Aorta (tissue), 5 donors: ENCODE data around the gene IL21R. TPM values are rescaled to one million over a fixed set of nuclear protein-coding genes. Genes with fewer than 3 reads are reported as not detected.

Experiments
- ATAC-seq: fragments of 200-7000 bp; cut with Tn5 transposase; one replicate; pipeline ENCODE4 v1.9.1; 2022; ENCODE audit warnings: moderate library complexity; ENCODE audit not compliant: low FRiP score
- DNase-seq, 2 donors: peaks; one replicate each; pipeline ENCODE4 v3.0.0-alpha.2; 2020
- H3K27ac ChIP-seq, 2 donors: one replicate each; pipeline ENCODE4 v1.5.1; 2013; ENCODE audit warnings: low read length in 2 of 2, mild to moderate bottlenecking in 2 of 2, moderate library complexity in 2 of 2, control low read depth in 1 of 2, inconsistent platforms in 1 of 2, low read depth in 1 of 2
- H3K27me3 ChIP-seq, 2 donors: one replicate each; pipeline ENCODE4 v1.6.1; 2013; ENCODE audit warnings: control low read depth in 1 of 2, low read length in 1 of 2, mild to moderate bottlenecking in 1 of 2, moderate library complexity in 1 of 2; ENCODE audit not compliant: insufficient read depth in 2 of 2, control insufficient read depth in 1 of 2
- H3K36me3 ChIP-seq, 2 donors: one replicate each; pipeline ENCODE4 v1.6.1; 2013; ENCODE audit warnings: control low read depth in 1 of 2, low read length in 1 of 2, mild to moderate bottlenecking in 1 of 2; ENCODE audit not compliant: insufficient read depth in 2 of 2, control insufficient read depth in 1 of 2
- H3K4me1 ChIP-seq, 2 donors: one replicate each; pipeline ENCODE4 v1.6.1; 2013; ENCODE audit warnings: low read length in 2 of 2, control low read depth in 1 of 2, mild to moderate bottlenecking in 1 of 2, moderate library complexity in 1 of 2; ENCODE audit not compliant: insufficient read depth in 2 of 2, control insufficient read depth in 1 of 2
- H3K4me3 ChIP-seq, 2 donors: one replicate each; pipeline ENCODE4 v1.5.1; 2013; ENCODE audit warnings: low read length in 2 of 2, control low read depth in 1 of 2, mild to moderate bottlenecking in 1 of 2
- H3K9me3 ChIP-seq: one replicate; pipeline ENCODE4 v1.6.1; 2013; ENCODE audit warnings: mild to moderate bottlenecking, low read length; ENCODE audit not compliant: control insufficient read depth
- WGBS, 2 donors: extraction: QIAGEN DNeasy Blood & Tissue Kit; methylation state at CpG; one replicate each; pipeline ENCODE4 v1.1.7; 2013; 5-methylcytosine and 5-hydroxymethylcytosine counted together
- intact Hi-C, 2 donors: fragments of 100-400 bp; cut with DNase I; formaldehyde crosslinking; loops; one replicate each; pipeline versions ENCODE4 v1.14.2 to v1.15.0; 2022
- polyA plus RNA-seq, 2 donors: library from polyadenylated mRNA; stranded (reverse); fragments of 200-250 nt; gene quantifications; one replicate each; pipeline ENCODE4 v1.2.3, GENCODE V29; 2013
- total RNA-seq, 2 donors: library from RNA; stranded (reverse); fragmentation: NEBNext Ultra II Directional; extraction: Animal tissue kit (Norgen Biotek cat#: 25700); gene quantifications; one replicate each; pipeline ENCODE4 v1.2.1, GENCODE V29; 2021
- donor health status: healthy with polysubstance abuse.
- donor health status: Bipolar disorder and iron deficiency.
- donor health status: DM: no; HTN: no; CAD: no.
- donor health status: DM: no; HTN: no; CAD: no.
- donor health status: DM: yes; HTN: yes; CAD: no.

The IL21R gene
- total and polyA plus RNA-seq, 4 donors, result 0.08 to 3.8 (median 0.65) TPM; not detected in 1

GRCh38 chr16:27485126-27485525, 83.2 kb downstream of the IL21R start:
- no peak for ATAC-seq
- Histone ChIP-seq H3K4me3 (no peak overlapping the region), H3K9me3 (no peaks in the 10 kb centered on the region), H3K4me1 (no peaks in the 10 kb centered on the region), H3K27ac (no peak overlapping the region), H3K36me3 (peaks cover 7 to 42% of the 10 kb centered on the region in 2 donors), H3K27me3 (no peaks in the 10 kb centered on the region)
- peak in 1 of 2 donors; percentile 64 for DNase-seq
- 90 to 92% methylated on average over 9 of the region's 9 CpGs for WGBS, 2 donors
- intact Hi-C loops, result no loop called here

GRCh38 chr16:27485811-27486210, 83.8 kb downstream of the IL21R start:
- WGBS, 2 donors, result 94% methylated on average over 11 of the region's 11 CpGs
- H3K9me3 ChIP-seq, result no peaks in the 10 kb centered on the region
- ATAC-seq, result no peak
- H3K36me3 ChIP-seq, result peaks cover 7 to 41% of the 10 kb centered on the region in 2 donors
- no peaks in the 10 kb centered on the region for H3K27me3 ChIP-seq
- H3K27ac ChIP-seq, result no peak overlapping the region
- DNase-seq, result peak in 1 of 2 donors; percentile 50
- no peak overlapping the region for H3K4me3 ChIP-seq
- H3K4me1 ChIP-seq, result no peaks in the 10 kb centered on the region
- intact Hi-C loops, result no loop called here

GRCh38 chr16:27486344-27486743, 84.4 kb downstream of the IL21R start:
- 83 to 85% methylated on average over 8 of the region's 8 CpGs for WGBS, 2 donors
- no peaks in the 10 kb centered on the region for H3K4me1 ChIP-seq
- H3K27me3 ChIP-seq, result no peaks in the 10 kb centered on the region
- no peaks in the 10 kb centered on the region for H3K9me3 ChIP-seq
- peak in 1 of 2 donors; percentile 35 for DNase-seq
- intact Hi-C loops, result no loop called here
- H3K36me3 ChIP-seq, result peaks cover 11 to 42% of the 10 kb centered on the region in 2 donors
- H3K4me3 ChIP-seq, result no peak overlapping the region
- no peak overlapping the region for H3K27ac ChIP-seq
- ATAC-seq, result no peak

- Histone ChIP-seq H3K9me3 (no peaks in the 10 kb centered on the region), H3K4me3 (no peak overlapping the region), H3K27ac (no peak overlapping the region), H3K4me1 (no peaks in the 10 kb centered on the region), H3K36me3 (peaks cover 15 to 39% of the 10 kb centered on the region in 2 donors), H3K27me3 (no peaks in the 10 kb centered on the region)
- peak in 1 of 2 donors; percentile 7 for DNase-seq
- 88 to 94% methylated on average over 3 of the region's 3 CpGs for WGBS, 2 donors
- intact Hi-C loops, result no loop called here
- no peak for ATAC-seq
These were observed 84.8 kb downstream of the IL21R start for GRCh38 chr16:27486760-27487159.

GRCh38 chr16:27489421-27489820, 87.4 kb downstream of the IL21R start:
- Histone ChIP-seq H3K27me3 (no peaks in the 10 kb centered on the region), H3K4me3 (no peak overlapping the region), H3K36me3 (peaks cover 13 to 25% of the 10 kb centered on the region in 2 donors), H3K27ac (no peak overlapping the region), H3K9me3 (no peaks in the 10 kb centered on the region), H3K4me1 (no peaks in the 10 kb centered on the region)
- DNase-seq, result peak in 1 of 2 donors; percentile 72
- WGBS, 2 donors, result 94 to 96% methylated on average over 21 of the region's 21 CpGs
- ATAC-seq, result no peak
- intact Hi-C loops, result no loop called here

GRCh38 chr16:27489906-27490305, 87.9 kb downstream of the IL21R start:
- Histone ChIP-seq H3K27ac (no peak overlapping the region), H3K27me3 (no peaks in the 10 kb centered on the region), H3K9me3 (no peaks in the 10 kb centered on the region), H3K4me1 (no peaks in the 10 kb centered on the region), H3K36me3 (peaks cover 13 to 24% of the 10 kb centered on the region in 2 donors), H3K4me3 (no peak overlapping the region)
- DNase-seq, result peak in 1 of 2 donors; percentile 32
- no peak for ATAC-seq
- 94 to 95% methylated on average over 7 of the region's 7 CpGs for WGBS, 2 donors
- intact Hi-C loops, result no loop called here

GRCh38 chr16:27491894-27492587, 90.1 kb downstream of the IL21R start:
- Histone ChIP-seq H3K27ac (no peak overlapping the region), H3K4me3 (no peak overlapping the region), H3K36me3 (peaks cover 12 to 20% of the 10 kb centered on the region in 2 donors), H3K4me1 (no peaks in the 10 kb centered on the region), H3K9me3 (no peaks in the 10 kb centered on the region), H3K27me3 (no peaks in the 10 kb centered on the region)
- 87 to 90% methylated on average over 16 of the region's 16 CpGs for WGBS, 2 donors
- no peak for ATAC-seq
- DNase-seq, result no peak
- intact Hi-C loops, result no loop called here

GRCh38 chr16:27492588-27492979, 90.6 kb downstream of the IL21R start:
- Histone ChIP-seq H3K36me3 (peaks cover 12 to 20% of the 10 kb centered on the region in 2 donors), H3K27me3 (no peaks in the 10 kb centered on the region), H3K4me3 (no peak overlapping the region), H3K27ac (no peak overlapping the region), H3K4me1 (no peaks in the 10 kb centered on the region), H3K9me3 (no peaks in the 10 kb centered on the region)
- no peak for ATAC-seq
- DNase-seq, result peak in 1 of 2 donors; percentile 32
- intact Hi-C loops, result no loop called here
- 82 to 83% methylated on average over 11 of the region's 11 CpGs for WGBS, 2 donors

GRCh38 chr16:27495191-27495590, 93.2 kb downstream of the IL21R start:
- ATAC-seq (no peak), DNase-seq (peak; percentile 76 to 87)
- Histone ChIP-seq H3K27ac (no peak overlapping the region), H3K9me3 (no peaks in the 10 kb centered on the region), H3K4me1 (no peaks in the 10 kb centered on the region), H3K27me3 (no peaks in the 10 kb centered on the region), H3K36me3 (peaks cover 12% of the 10 kb centered on the region in 2 donors), H3K4me3 (no peak overlapping the region)
- 45 to 49% methylated on average over 13 of the region's 13 CpGs for WGBS, 2 donors
- intact Hi-C loops, result no loop called here
